A673 (cell line): Measurements from ENCODE around the gene HAND1.

ENCODE experiments used
- CTCF ChIP-seq: fragments of 300-800, 200-600 bp; sonication (generic); conservative IDR thresholded peaks from 2 replicates; pipeline ENCODE4 v1.5.1; 2017; ENCODE audit warnings: low read depth, mild to moderate bottlenecking, antibody characterized with exemption, low read length, moderate library complexity, mixed read lengths
- EZH2 ChIP-seq: fragments of 200-600 bp; sonication (generic); IDR thresholded peaks from 2 replicates; pipeline ENCODE4 v1.6.1; 2017; ENCODE audit warnings: borderline replicate concordance, low read depth, mild to moderate bottlenecking, mixed read lengths, antibody characterized with exemption, low read length; ENCODE audit not compliant: poor library complexity, severe bottlenecking

DNA sequence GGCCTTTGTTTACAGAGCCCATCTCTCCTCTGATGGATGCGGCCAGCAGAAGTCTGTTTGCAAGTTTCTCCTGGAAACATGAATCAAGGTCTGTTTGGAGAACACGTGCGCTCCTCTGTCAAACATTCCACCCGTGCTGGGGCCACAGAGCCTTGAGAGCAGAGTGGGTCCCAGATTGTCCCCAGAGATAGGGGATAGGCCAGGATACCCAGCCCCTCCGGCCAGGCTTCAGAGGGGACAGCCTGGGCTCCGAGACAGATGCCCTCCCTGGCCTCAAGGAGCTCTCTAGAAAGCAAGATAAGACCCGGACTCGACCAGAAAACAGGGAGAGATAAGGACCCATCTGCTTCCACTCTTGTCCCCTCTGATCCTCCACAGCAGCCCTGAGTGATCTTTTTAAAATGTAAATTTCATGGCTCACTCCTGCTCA lies 40.4 kb upstream of the HAND1 start:
- TF ChIP-seq EZH2 (no peak), CTCF (no peak)
